H9 (cell line): ENCODE results near the gene ZNF672. TPM values are rescaled to one million over a fixed set of nuclear protein-coding genes. Genes with fewer than 3 reads are reported as not detected.
A peak's percentile ranks its signal among the peaks of the same experiment; 100 is the strongest.

Source experiments
- DNase-seq: peaks from one replicate; pipeline ENCODE4 v3.0.0-alpha.2; 2017
- H2AFZ ChIP-seq: one replicate; pipeline ENCODE4 v1.6.1; 2013; ENCODE audit warnings: mild to moderate bottlenecking, low read length, control low read depth, moderate library complexity
- H2AK5ac ChIP-seq: 2 replicates; pipeline ENCODE4 v1.6.1; 2013; ENCODE audit warnings: low read length, control low read depth, mixed read lengths; ENCODE audit not compliant: insufficient read length
- H2BK120ac ChIP-seq: one replicate; pipeline ENCODE4 v1.6.1; 2013; ENCODE audit warnings: low read depth, mild to moderate bottlenecking, low read length, control low read depth, inconsistent platforms; ENCODE audit not compliant: poor library complexity, severe bottlenecking
- H2BK12ac ChIP-seq: 2 replicates; pipeline ENCODE4 v1.6.1; 2013; ENCODE audit warnings: low read length, control low read depth, mixed read lengths, low read depth; ENCODE audit not compliant: insufficient read length
- H2BK15ac ChIP-seq: 2 replicates; pipeline ENCODE4 v1.6.1; 2013; ENCODE audit warnings: low read depth, low read length, control low read depth
- H2BK20ac ChIP-seq: one replicate; pipeline ENCODE4 v1.6.1; 2013; ENCODE audit warnings: low read depth, mild to moderate bottlenecking, low read length, control low read depth, inconsistent platforms; ENCODE audit not compliant: poor library complexity, severe bottlenecking
- H2BK5ac ChIP-seq: 2 replicates; pipeline ENCODE4 v1.6.1; 2013; ENCODE audit warnings: low read length, control low read depth, mixed read lengths; ENCODE audit not compliant: insufficient read length
- H3K14ac ChIP-seq: 2 replicates; pipeline ENCODE4 v1.6.1; 2013; ENCODE audit warnings: low read length, control low read depth; ENCODE audit not compliant: insufficient read depth
- H3K18ac ChIP-seq: 2 replicates; pipeline ENCODE4 v1.6.1; 2013; ENCODE audit warnings: low read depth, mild to moderate bottlenecking, mixed read lengths, low read length, control low read depth; ENCODE audit not compliant: insufficient read length
- H3K23ac ChIP-seq: 2 replicates; pipeline ENCODE4 v1.6.1; 2013; ENCODE audit warnings: low read length, control low read depth, mixed read lengths, low read depth; ENCODE audit not compliant: insufficient read length
- H3K23me2 ChIP-seq: 2 replicates; pipeline ENCODE4 v1.6.1; 2013; ENCODE audit warnings: low read depth, mild to moderate bottlenecking, mixed read lengths, low read length, control low read depth; ENCODE audit not compliant: insufficient read length, poor library complexity, severe bottlenecking
- H3K27ac ChIP-seq: 2 replicates; pipeline ENCODE4 v1.5.1; 2013; ENCODE audit warnings: low read length, control low read depth, mixed read lengths, low read depth; ENCODE audit not compliant: insufficient read length
- H3K27me3 ChIP-seq: 2 replicates; pipeline ENCODE4 v1.6.1; 2013; ENCODE audit warnings: low read length, control low read depth, inconsistent platforms; ENCODE audit not compliant: insufficient read depth
- H3K4ac ChIP-seq: 2 replicates; pipeline ENCODE4 v1.6.1; 2013; ENCODE audit warnings: low read depth, mild to moderate bottlenecking, control low read depth, inconsistent platforms, low read length, moderate library complexity
- H3K4me1 ChIP-seq: 2 replicates; pipeline ENCODE4 v1.6.1; 2013; ENCODE audit warnings: low read length, control low read depth, inconsistent platforms; ENCODE audit not compliant: insufficient read depth
- H3K4me2 ChIP-seq: 2 replicates; pipeline ENCODE4 v1.6.1; 2013; ENCODE audit warnings: low read length, control low read depth, mixed read lengths; ENCODE audit not compliant: insufficient read length, insufficient read depth
- H3K56ac ChIP-seq: 2 replicates; pipeline ENCODE4 v1.6.1; 2013; ENCODE audit warnings: low read depth, mild to moderate bottlenecking, mixed read lengths, low read length, control low read depth; ENCODE audit not compliant: insufficient read length
- H3K79me1 ChIP-seq: 2 replicates; pipeline ENCODE4 v1.6.1; 2013; ENCODE audit warnings: low read depth, mild to moderate bottlenecking, moderate library complexity, low read length, control low read depth, inconsistent platforms; ENCODE audit not compliant: insufficient read depth, poor library complexity, severe bottlenecking
- H3K79me2 ChIP-seq: 2 replicates; pipeline ENCODE4 v1.6.1; 2013; ENCODE audit warnings: low read length, control low read depth, inconsistent platforms; ENCODE audit not compliant: insufficient read depth
- H3K9ac ChIP-seq: 2 replicates; pipeline ENCODE4 v1.6.1; 2013; ENCODE audit warnings: low read length, control low read depth, mixed read lengths; ENCODE audit not compliant: insufficient read length; ENCODE audit errors: extremely low read depth
- H3K9me3 ChIP-seq: one replicate; pipeline ENCODE4 v1.6.1; 2013; ENCODE audit warnings: low read depth, low read length, inconsistent platforms; ENCODE audit not compliant: control insufficient read depth
- H3T11ph ChIP-seq: one replicate; pipeline ENCODE4 v1.6.1; 2013; ENCODE audit warnings: mild to moderate bottlenecking, low read length, control low read depth, inconsistent platforms
- H4K20me1 ChIP-seq: one replicate; pipeline ENCODE4 v1.6.1; 2013; ENCODE audit not compliant: control insufficient read depth, insufficient read length, insufficient read depth
- H4K5ac ChIP-seq: 2 replicates; pipeline ENCODE4 v1.6.1; 2013; ENCODE audit warnings: low read depth, mild to moderate bottlenecking, mixed read lengths, low read length, control low read depth; ENCODE audit not compliant: insufficient read length
- H4K8ac ChIP-seq: replicated peaks from 2 replicates; pipeline ENCODE4 v1.6.1; 2013; ENCODE audit warnings: low read length, control low read depth, mixed read lengths, low read depth; ENCODE audit not compliant: insufficient read length
- H4K91ac ChIP-seq: 2 replicates; pipeline ENCODE4 v1.6.1; 2013; ENCODE audit warnings: low read depth, mild to moderate bottlenecking, moderate library complexity, mixed read lengths, low read length, control low read depth; ENCODE audit not compliant: insufficient read length
- H3K27ac Mint-ChIP-seq, 3 experiments: 2 replicates in 2 of 3; 3 replicates in 1 of 3; pipeline ENCODE4 v1.8.0; 2020 to 2021; ENCODE audit warnings: mixed read lengths in 3 of 3, mild to moderate bottlenecking in 1 of 3, moderate library complexity in 1 of 3
- H3K27me3 Mint-ChIP-seq: 2 replicates; pipeline ENCODE4 v1.8.0; 2021; ENCODE audit warnings: low read depth, mild to moderate bottlenecking, moderate library complexity, mixed read lengths
- H3K36me3 Mint-ChIP-seq, 3 experiments: 2 replicates in 2 of 3; 3 replicates in 1 of 3; pipeline ENCODE4 v1.8.0; 2020 to 2021; ENCODE audit warnings: low read depth in 3 of 3, mixed read lengths in 3 of 3; ENCODE audit not compliant: insufficient read depth in 1 of 3
- H3K4me1 Mint-ChIP-seq, 2 experiments: 2 replicates each; pipeline ENCODE4 v1.8.0; 2020; ENCODE audit warnings: mixed read lengths in 2 of 2
- H3K4me3 Mint-ChIP-seq, 2 experiments: 2 replicates in 1 of 2; 3 replicates in 1 of 2; pipeline ENCODE4 v1.8.0; 2020 to 2021; ENCODE audit warnings: mild to moderate bottlenecking in 2 of 2, mixed read lengths in 2 of 2, moderate library complexity in 1 of 2
- H3K9me3 Mint-ChIP-seq, 2 experiments: 2 replicates in 1 of 2; 3 replicates in 1 of 2; pipeline ENCODE4 v1.8.0; 2020; ENCODE audit warnings: mild to moderate bottlenecking in 2 of 2, mixed read lengths in 2 of 2, moderate library complexity in 1 of 2
- CTCF ChIP-seq: fragments of 200-600 bp; sonication (generic); conservative IDR thresholded peaks from 3 replicates; pipeline ENCODE4 v1.8.0; 2021; ENCODE audit warnings: antibody characterized with exemption, mild to moderate bottlenecking
- WGBS: extraction: QIAGEN DNeasy Blood & Tissue Kit; methylation state at CpG from one replicate; pipeline ENCODE4 v1.1.7; 2013; ENCODE audit warnings: missing lambda C conversion rate, low lambda C conversion rate, mixed read lengths; ENCODE audit not compliant: insufficient read length; ENCODE audit errors: extremely low coverage; 5-methylcytosine and 5-hydroxymethylcytosine counted together
- total RNA-seq: library from RNA; stranded (reverse); gene quantifications from 2 replicates; pipeline ENCODE4 v1.2.1, GENCODE V29; 2021

The ZNF672 gene
- total RNA-seq, 1 experiment from 2014 or later: 29.4 TPM

GRCh38 chr1:248825573-248825908, 12.5 kb upstream of the ZNF672 start:
- H4K8ac ChIP-seq: no peak overlapping the region
- no peak overlapping the region for H3K56ac ChIP-seq
- peak overlapping the region; percentile 63 for H3K9ac ChIP-seq
- no peak overlapping the region for H2AK5ac ChIP-seq
- H2BK5ac ChIP-seq: no peak overlapping the region
- Mint-ChIP-seq H3K27ac (peak overlapping the region; percentile 77 to 100 (median 98); a peak in 6 of 7 replicates), H3K4me3 (peak overlapping the region; percentile 87 to 90), H3K4me1 (peaks cover 15 to 24% of the 10 kb centered on the region in 2 experiments), H3K9me3 (peaks cover 0 to 2% of the 10 kb centered on the region in 2 experiments; a peak in 4 of 5 replicates), H3K36me3 (peaks cover 11 to 37% (median 30%) of the 10 kb centered on the region in 3 experiments; a peak in 6 of 7 replicates), H3K27me3 (no peaks in the 10 kb centered on the region; the same call in 1 of the 2 replicates)
- H3K4me2 ChIP-seq: peak overlapping the region; percentile 79
- no peaks in the 10 kb centered on the region for H3K9me3 ChIP-seq
- H3K4ac ChIP-seq: no peak overlapping the region
- H2BK15ac ChIP-seq: no peak overlapping the region
- H3K27me3 ChIP-seq: no peaks in the 10 kb centered on the region
- no peaks in the 10 kb centered on the region for H3K4me1 ChIP-seq
- peaks cover 12% of the 10 kb centered on the region for H3K79me1 ChIP-seq
- peak overlapping the region; percentile 9; the same call in 1 of the 2 replicates for H3K14ac ChIP-seq
- H3K27ac ChIP-seq: no peak overlapping the region
- peaks cover 5% of the 10 kb centered on the region; the same call in 1 of the 2 replicates for H3K79me2 ChIP-seq
- no peak overlapping the region for H3T11ph ChIP-seq
- H2BK20ac ChIP-seq: no peak overlapping the region
- no peaks in the 10 kb centered on the region for H4K20me1 ChIP-seq
- H4K91ac ChIP-seq: no peak overlapping the region
- no peak overlapping the region for H2BK12ac ChIP-seq
- H2BK120ac ChIP-seq: no peak overlapping the region
- peak overlapping the region; percentile 6 for H3K18ac ChIP-seq
- no peak for TF ChIP-seq CTCF
- no peak overlapping the region for H4K5ac ChIP-seq
- no peak overlapping the region for H2AFZ ChIP-seq
- peaks cover 4% of the 10 kb centered on the region for H3K23me2 ChIP-seq
- no peak overlapping the region for H3K23ac ChIP-seq
- DNase-seq: no peak
- WGBS: no CpG with 5 or more reads among the region's 18 CpGs
